ENCODE results near the gene GPR27.

The GPR27 gene

GRCh38 chr3:71753701-71754609, at the start of gene GPR27:
GPR27 (plus strand) TSS chr3:71753855; CDS start chr3:71754050, 195 bp downstream.
- no peak for DNase-seq (ENCODE audit: low read depth in 2 of 2)

GRCh38 chr3:71704915-71705314, 48.7 kb upstream of the GPR27 start:
- no peak for DNase-seq (ENCODE audit: low read depth in 2 of 2)

GRCh38 chr3:71705681-71706080, 48.0 kb upstream of the GPR27 start:
- DNase-seq (ENCODE audit: low read depth in 2 of 2), result no peak

GRCh38 chr3:71707595-71707994, 46.1 kb upstream of the GPR27 start:
- DNase-seq (ENCODE audit: low read depth in 2 of 2), result no peak

GRCh38 chr3:71708476-71709105, 45.1 kb upstream of the GPR27 start:
- no peak for DNase-seq (ENCODE audit: low read depth in 2 of 2)

GRCh38 chr3:71709908-71710511, 43.6 kb upstream of the GPR27 start:
- DNase-seq (ENCODE audit: low read depth in 2 of 2), result no peak

GRCh38 chr3:71710906-71711494, 42.7 kb upstream of the GPR27 start:
- peak in 1 of 2 experiments; percentile 34 for DNase-seq (ENCODE audit: low read depth in 2 of 2)

GRCh38 chr3:71713041-71713440, 40.6 kb upstream of the GPR27 start:
- DNase-seq (ENCODE audit: low read depth in 2 of 2), result no peak

GRCh38 chr3:71714595-71714994, 39.1 kb upstream of the GPR27 start:
- no peak for DNase-seq (ENCODE audit: low read depth in 2 of 2)

- DNase-seq (ENCODE audit: low read depth in 2 of 2), result no peak
These were observed 35.6 kb upstream of the GPR27 start for GRCh38 chr3:71718072-71718471.

GRCh38 chr3:71721002-71721401, 32.7 kb upstream of the GPR27 start:
- no peak for DNase-seq (ENCODE audit: low read depth in 2 of 2)

- no peak for DNase-seq (ENCODE audit: low read depth in 2 of 2)
These were observed 32.0 kb upstream of the GPR27 start for GRCh38 chr3:71721651-71722157.

- no peak for DNase-seq (ENCODE audit: low read depth in 2 of 2)
These were observed 31.0 kb upstream of the GPR27 start for GRCh38 chr3:71722693-71723092.

- DNase-seq (ENCODE audit: low read depth in 2 of 2), result no peak
These were observed 30.0 kb upstream of the GPR27 start for GRCh38 chr3:71723452-71724170.

- no peak for DNase-seq (ENCODE audit: low read depth in 2 of 2)
These were observed 29.5 kb upstream of the GPR27 start for GRCh38 chr3:71724171-71724453.

GRCh38 chr3:71724584-71725270, 28.9 kb upstream of the GPR27 start:
- no peak for DNase-seq (ENCODE audit: low read depth in 2 of 2)

- no peak for DNase-seq (ENCODE audit: low read depth in 2 of 2)
These were observed 28.2 kb upstream of the GPR27 start, which contains the start of gene EIF4E3 for GRCh38 chr3:71725271-71725991. EIF4E3 (minus strand) TSS chr3:71725402; CDS start chr3:71725367, 35 bp downstream.

- DNase-seq (ENCODE audit: low read depth in 2 of 2), result no peak
These were observed 27.5 kb upstream of the GPR27 start for GRCh38 chr3:71726146-71726545.

- no peak for DNase-seq (ENCODE audit: low read depth in 2 of 2)
These were observed 24.9 kb upstream of the GPR27 start for GRCh38 chr3:71728632-71729342.

- no peak for DNase-seq (ENCODE audit: low read depth in 2 of 2)
These were observed 21.0 kb upstream of the GPR27 start for GRCh38 chr3:71732637-71733036.
